Measurements from ENCODE around the gene ZNF672.

ZNF672 gene

DNA sequence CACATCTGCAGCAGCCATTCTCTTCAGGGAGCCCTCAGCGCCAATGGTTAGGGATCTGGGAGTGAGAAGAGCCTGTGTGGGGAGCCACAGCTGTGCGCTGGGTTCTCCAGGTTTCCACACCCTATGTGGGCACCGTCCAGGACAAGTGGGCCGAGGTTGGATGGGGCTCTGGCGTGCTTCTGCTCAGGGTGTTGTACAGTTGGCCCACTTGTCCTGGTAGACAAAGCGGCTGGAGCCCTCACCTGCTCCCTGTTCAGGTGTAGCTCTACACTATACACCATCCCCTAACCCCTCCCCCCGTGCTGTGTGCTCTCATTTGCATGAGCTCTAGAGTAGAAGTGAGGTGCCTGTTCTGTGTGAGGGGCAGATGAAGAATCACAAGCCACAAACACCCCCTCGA lies 24.5 kb upstream of the ZNF672 start:
- no peak for FAIRE-seq

DNA sequence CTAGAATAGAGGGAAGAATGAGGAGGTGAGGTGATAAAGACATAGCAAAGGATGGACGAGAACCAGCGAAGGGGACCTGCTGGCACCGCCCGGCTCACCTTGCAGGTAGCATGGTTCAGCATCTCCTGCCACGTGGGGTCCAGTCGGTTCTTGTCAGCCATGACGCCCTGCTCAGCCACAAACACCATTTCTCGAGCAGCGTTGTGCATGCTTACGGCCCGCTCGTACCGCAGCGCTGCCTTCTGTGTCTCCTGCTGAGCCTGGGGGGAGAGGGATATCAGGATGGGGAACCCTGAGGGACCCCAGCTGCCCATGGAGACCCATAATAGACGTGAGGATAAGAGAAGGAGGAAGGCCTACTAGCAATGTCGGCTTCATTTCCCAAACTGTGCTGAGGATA lies 23.7 kb upstream of the ZNF672 start:
- no peak for DNase-seq (ENCODE audit: insufficient read length, low spot score)
- no peak for FAIRE-seq
- TF ChIP-seq, protein P1, sequence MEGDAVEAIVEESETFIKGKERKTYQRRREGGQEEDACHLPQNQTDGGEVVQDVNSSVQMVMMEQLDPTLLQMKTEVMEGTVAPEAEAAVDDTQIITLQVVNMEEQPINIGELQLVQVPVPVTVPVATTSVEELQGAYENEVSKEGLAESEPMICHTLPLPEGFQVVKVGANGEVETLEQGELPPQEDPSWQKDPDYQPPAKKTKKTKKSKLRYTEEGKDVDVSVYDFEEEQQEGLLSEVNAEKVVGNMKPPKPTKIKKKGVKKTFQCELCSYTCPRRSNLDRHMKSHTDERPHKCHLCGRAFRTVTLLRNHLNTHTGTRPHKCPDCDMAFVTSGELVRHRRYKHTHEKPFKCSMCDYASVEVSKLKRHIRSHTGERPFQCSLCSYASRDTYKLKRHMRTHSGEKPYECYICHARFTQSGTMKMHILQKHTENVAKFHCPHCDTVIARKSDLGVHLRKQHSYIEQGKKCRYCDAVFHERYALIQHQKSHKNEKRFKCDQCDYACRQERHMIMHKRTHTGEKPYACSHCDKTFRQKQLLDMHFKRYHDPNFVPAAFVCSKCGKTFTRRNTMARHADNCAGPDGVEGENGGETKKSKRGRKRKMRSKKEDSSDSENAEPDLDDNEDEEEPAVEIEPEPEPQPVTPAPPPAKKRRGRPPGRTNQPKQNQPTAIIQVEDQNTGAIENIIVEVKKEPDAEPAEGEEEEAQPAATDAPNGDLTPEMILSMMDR (IDR thresholded peaks at IDR 0.05; ENCODE audit: insufficient read depth, missing control alignments): no peak

More for the DNA sequence above, 24.5 kb upstream of the ZNF672 start:
- TF ChIP-seq, protein P1 (IDR thresholded peaks at IDR 0.05; ENCODE audit: insufficient read depth, missing control alignments): no peak
- no peak for DNase-seq (ENCODE audit: insufficient read length, low spot score)

DNA sequence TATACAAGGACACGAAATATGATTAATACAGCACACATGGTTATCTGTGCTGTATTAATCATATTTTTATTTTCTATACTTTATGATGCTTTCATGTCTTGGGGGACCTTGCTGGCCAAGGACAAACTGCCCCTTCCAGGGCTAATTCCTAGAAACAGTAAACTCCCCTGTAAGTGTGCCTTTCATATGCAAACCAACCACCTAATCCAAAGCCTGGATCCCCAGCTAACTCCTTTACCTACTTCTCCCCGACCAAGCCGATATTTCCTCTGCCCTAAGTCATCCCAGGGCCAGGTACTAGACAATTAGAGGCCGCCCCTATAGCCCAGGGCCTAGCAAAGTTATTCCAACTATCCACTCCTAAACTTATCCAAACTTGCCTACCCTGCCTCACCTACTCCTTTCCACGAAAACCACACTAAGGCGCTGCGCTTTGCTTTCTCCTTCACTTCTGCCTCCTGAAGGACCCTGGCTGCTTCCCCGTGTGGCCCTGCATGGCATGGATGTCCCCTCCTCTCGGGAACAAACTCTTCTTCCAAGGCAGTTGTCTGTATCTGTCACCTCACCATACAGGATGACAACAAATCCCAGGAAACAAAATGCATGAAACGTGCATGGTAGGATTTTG lies 22.5 kb upstream of the ZNF672 start:
- FAIRE-seq (no peak), DNase-seq (ENCODE audit: insufficient read length, low spot score) (no peak)
- TF ChIP-seq, protein P1 (IDR thresholded peaks at IDR 0.05; ENCODE audit: insufficient read depth, missing control alignments): no peak

DNA sequence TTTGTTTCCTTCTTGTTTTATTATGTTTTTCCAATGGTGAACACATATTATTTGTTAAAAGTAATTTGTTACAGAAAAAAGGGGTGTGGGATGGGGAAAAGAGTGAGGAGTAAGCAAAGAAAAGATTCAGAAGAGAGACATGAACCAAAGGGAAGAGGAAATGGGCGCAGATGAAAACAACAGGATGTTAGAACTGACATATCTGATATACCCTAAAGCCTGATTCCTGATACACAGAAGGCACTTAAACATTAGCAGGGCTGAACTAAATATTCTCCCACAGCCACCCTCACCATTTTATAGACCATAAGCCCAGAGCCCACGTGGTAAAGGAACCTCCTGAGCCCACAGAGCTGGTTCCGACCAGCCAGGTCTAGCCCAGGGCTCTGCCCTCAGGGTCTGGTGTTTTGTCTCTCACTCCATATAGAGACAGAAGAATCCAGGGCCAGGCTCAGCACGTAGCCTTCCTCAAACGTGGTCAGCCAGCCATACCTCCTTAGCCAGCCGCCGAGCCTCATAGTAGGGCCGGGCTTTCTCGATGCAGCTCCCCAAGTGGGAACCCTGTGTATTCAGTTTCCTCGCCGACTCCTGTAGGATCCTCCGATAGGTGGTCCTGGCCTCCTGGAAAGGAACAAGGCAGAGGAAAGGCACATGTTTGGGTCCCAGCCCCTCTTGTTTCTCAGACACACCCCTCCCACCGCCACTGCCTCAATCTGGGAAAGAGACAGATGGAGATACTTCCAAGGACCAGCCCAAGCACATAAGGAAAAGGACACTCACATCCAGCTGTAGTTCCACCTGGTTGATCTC lies 21.8 kb upstream of the ZNF672 start:
- TF ChIP-seq, protein P1 (IDR thresholded peaks at IDR 0.05; ENCODE audit: insufficient read depth, missing control alignments): no peak
- DNase-seq (ENCODE audit: insufficient read length, low spot score) (no peak), FAIRE-seq (no peak)

DNA sequence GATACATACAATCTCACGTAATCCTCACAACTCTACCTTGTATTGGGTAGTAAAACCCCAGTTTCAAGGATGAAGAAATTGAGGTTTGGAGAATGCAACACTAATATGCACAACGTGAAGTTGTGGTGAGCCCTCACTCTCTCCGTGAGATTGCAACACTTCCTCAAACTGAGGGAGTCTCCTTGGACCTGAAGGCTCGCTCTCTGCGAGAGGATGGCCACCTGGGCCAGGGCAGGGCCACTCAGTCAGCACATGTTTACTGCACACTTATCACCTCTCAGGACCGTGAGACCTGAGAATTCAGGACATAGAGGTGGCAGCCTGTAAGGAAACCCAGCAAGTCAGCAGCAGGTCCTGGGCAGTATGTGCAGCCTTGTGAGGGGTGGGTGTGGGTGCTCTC lies 21.0 kb upstream of the ZNF672 start:
- DNase-seq (ENCODE audit: insufficient read length, low spot score) (no peak), FAIRE-seq (no peak)
- TF ChIP-seq, protein P1 (IDR thresholded peaks at IDR 0.05; ENCODE audit: insufficient read depth, missing control alignments): no peak

DNA sequence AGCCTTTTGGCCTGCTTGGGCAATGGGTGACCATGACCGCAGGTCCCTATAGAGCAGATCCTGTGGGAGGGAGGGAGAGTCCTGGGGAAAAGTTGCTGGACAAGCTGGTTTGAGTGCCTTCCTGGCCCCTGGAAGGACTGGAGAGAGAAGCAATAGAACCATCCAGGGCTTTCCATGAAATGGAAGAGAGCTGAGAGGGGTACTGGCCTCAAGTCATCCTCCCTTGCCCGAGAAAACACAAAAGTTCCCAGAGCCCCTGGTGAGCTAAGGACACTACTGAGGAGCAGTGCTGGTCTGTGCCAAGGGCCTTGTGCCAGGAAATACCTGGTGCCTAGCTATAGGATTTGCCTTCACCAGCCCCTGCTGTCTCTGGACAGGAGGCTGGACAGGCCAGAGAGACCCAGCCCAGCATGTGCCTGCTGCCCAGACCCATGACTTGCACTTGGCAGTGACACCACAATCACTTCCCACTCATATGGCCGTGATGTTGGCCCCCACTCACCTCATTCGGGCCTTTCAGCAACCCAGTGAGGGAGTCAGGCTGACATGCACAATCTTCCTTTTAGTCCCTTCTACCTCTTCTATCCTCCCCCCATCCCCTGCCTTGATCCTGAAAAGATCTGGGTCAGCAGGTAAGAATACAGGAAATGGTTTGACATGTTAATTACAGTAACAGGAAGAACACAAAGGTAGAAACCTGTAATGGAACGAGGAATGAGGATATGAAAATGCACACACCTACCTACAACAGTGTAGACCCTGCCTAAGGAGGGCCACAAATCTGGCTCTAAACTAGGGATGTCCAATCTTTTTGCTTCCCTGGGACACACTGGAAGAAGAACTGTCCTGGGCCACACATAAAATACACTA lies 19.3 kb upstream of the ZNF672 start:
- FAIRE-seq: no peak
- no peak for DNase-seq (ENCODE audit: insufficient read length, low spot score)
- TF ChIP-seq, protein P1 (IDR thresholded peaks at IDR 0.05; ENCODE audit: insufficient read depth, missing control alignments): no peak
